ENCODE results near the gene PIKFYVE.

DNA sequence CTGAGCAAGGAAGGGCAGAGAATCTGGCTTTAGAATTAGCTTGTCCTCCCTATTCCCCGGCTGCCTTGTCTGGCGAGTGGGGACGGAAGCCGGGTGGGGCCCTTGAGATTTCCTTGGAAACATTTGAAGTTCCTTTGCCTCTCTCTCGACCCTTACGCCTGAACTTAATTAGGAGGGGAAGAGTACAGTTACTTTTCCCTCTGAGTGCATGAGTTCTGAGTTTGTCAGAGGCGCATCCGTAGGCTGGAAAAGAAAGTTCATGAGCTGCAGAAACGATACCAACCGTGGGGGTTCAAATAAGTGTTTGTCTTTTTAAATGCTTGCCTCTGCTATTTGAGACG is 468 bp downstream of the PIKFYVE start:
- no peak for TF ChIP-seq EGR1 (IDR thresholded peaks at IDR 0.05; ENCODE audit: borderline replicate concordance, low read depth, low read length)
- TF ChIP-seq, protein P1, sequence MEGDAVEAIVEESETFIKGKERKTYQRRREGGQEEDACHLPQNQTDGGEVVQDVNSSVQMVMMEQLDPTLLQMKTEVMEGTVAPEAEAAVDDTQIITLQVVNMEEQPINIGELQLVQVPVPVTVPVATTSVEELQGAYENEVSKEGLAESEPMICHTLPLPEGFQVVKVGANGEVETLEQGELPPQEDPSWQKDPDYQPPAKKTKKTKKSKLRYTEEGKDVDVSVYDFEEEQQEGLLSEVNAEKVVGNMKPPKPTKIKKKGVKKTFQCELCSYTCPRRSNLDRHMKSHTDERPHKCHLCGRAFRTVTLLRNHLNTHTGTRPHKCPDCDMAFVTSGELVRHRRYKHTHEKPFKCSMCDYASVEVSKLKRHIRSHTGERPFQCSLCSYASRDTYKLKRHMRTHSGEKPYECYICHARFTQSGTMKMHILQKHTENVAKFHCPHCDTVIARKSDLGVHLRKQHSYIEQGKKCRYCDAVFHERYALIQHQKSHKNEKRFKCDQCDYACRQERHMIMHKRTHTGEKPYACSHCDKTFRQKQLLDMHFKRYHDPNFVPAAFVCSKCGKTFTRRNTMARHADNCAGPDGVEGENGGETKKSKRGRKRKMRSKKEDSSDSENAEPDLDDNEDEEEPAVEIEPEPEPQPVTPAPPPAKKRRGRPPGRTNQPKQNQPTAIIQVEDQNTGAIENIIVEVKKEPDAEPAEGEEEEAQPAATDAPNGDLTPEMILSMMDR (IDR thresholded peaks at IDR 0.05; ENCODE audit: control extremely low read depth in 1 of 3, insufficient read depth in 1 of 3, low read depth in 1 of 3, low read length in 3 of 3) = no peak
